NOMO-1 treated with DMSO at 0.1 percent for 48 hours (cell line): ENCODE measurements around the gene RBM44.

ENCODE experiments used
- DNase-seq: peaks from one replicate; lab custom pipeline; 2025; ENCODE audit not compliant: unreplicated experiment; lab: John Stamatoyannopoulos, UW

RBM44 gene

DNA sequence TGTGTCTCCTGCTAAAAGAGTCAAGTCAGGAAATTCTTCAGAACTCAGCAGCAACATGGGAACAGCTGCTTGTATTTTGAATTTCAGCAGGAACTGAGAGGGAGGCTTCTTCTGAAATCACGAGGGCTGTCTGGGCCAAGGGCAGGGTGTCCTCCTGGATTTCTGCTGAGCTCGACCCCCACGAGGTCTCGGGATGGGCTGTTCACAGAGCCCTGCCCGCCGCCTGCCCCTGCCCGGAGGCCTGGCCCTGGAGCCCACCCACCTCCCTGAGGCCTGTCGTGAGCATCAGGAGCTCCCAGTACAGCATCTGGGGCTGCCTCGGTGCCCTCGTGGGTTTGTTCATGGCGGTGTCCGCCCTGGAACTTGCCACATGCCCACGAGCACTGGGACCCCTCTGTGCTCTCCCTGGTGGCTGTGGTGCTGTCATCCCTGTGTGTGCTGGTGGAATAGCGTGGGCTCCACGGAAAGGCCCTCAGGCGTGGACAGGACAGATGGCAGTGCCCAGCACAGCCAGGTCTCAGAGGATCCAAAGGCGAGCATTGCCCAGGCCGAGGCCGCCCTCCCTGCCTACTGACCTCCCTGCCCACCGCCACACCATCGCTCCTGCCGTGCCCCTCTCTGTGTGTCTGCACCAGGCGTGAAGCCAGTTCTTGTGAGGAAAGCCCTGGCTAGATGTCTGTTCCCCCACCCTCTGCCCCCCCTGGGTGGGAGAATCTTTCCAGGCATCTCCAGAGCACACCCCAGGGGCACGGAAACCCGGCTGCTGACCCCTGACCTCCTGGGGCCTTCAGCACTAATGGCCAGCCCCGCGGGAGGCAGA is 86.7 kb downstream of the RBM44 start:
- no peak for DNase-seq

DNA sequence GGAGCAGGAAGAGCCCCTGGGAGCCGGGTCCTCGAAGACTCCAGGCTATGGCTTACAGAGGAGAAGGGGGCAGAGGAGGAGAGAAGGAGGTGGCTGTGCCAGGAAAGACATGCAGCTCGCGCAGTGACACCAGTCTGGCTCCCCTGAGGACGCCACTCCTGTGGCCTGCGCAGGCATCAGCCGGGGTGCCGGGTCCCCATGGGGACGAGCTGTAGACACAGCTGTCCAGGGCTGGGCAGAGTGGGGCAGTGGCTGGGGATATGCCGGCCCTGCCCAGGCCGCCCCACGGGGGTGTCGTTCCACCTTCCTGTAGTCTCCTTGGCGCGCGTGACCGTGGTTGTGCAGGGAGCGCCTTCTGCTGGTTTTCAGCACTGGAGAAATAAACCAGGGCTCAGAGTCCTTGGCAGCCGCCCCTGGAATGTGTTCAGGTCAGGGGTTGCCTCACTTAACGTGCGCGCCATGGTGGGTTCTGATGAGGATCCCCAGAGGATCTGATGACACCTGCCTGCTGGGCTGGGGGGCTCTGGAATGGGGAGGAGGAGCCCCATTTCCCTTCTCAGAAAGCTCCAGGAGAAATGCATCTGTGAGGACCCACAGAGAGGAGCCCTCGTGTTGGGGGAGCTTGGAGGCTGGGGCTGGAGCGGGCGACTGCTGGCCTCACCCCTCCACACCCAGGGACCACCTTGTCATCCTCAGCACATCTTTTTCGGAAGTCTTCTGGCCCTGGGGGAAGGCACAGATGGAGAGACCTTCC is 87.5 kb downstream of the RBM44 start:
- DNase-seq: no peak

DNA sequence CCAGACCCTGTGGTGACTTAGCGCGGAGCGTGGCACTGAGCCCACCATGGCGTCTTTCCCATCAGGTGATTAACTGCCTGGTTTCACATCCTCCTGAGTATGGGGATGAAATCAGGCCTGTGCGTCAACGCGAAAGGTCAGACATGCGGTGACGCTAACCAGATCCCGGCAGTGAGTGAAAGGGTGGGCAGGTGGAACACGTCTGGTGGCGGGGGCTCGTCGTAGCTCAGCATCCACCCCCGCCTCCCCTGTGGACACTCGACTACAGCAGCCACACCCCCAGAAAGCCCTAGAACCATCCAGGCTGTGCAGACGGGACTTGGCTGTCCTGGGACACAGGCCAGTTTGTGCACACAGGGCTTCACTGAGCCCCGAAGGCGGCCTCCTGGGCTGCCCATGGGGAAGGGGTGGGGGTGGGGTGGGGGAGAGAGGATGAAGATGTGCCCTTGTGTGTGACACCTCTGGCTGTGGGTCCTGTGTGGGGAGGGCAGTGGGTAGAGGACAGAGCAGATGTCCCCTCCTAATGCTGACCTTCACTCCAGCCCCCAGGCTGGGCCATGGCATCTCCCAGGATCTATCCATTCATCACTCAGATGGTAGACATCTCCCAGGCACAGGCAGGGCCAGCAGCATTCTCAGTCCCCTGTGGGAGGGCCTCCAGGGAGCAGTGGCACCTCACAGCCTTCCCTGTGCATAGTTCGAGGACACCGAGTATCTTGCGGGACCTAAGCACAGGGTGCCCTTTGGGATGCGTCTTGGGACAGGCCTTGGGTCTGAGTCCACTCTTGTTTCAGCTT is 88.3 kb downstream of the RBM44 start:
- DNase-seq: no peak

DNA sequence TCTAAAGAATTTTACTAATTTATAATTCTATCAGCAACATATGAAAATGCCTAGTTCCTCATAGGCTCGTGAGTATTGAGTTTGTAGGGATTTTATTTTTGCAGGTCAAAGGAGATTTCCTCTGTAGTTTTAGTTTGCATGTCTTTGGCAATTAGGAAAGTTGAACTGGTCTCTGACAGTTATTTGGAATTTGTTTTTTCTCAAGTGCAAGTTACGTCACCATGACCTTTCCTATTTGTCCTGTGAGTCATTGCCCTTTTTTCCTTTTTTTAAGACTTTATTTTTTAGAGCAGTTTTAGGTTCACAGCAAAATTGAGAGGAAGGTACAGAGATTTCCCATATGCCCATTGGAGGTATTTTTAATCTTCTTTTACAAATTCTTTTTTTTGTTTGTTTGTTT is 89.8 kb downstream of the RBM44 start:
- no peak for DNase-seq

DNA sequence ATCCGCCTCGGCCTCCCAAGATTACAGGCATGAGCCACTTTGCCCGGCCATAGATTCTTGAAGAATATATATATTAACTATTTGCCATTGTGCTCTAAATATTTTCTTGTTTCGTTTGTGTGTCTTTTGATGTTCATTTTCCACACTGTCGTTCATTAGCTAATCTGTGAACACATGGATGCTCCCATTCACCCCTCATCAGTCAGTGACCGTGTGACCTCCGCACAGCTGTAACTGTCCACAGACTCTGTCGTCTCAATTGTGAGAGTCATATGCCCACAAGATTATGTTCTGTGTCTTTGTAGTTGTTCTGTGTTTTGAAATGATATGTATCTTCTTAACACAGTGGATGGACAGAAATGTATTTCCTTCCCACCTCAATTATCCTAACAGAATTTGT is 90.4 kb downstream of the RBM44 start:
- DNase-seq: no peak

DNA sequence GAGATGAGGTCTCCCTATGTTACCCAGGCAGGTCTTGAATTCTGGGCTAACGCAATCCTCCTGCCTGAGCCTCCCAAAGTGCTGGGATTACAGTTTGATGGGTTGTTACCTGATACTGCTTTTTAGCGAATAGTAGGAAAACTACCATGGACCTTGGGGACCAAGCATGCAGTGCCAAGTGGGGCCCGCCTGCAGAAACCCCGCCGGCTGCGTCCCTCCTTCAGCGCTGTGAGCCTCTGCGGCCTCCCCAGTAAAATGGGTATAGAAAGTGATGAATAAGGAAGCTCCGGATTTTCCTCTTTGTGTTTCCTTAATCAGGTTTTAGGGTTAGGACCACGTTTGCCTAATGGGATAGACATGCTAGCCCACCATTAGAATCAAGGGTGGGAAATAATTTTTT is 91.2 kb downstream of the RBM44 start:
- DNase-seq: no peak
